MCF 10A (cell line): ENCODE measurements around the gene MYO10. TPM values are rescaled to one million over a fixed set of nuclear protein-coding genes. Genes with fewer than 3 reads are reported as not detected.

Experiments used
- BruUV-seq: library from RNA; stranded (reverse); fragments of 400-500 nt; replicated peaks from 2 replicates; lab custom pipeline; 2021; lab: Mats Ljungman, UMichigan
- CTCF ChIA-PET: fragments of 300-600 bp; sonication (Branson Sonifier 250); formaldehyde crosslinking; extraction: SDS; loops from one replicate; lab custom pipeline; 2021; ENCODE audit warnings: antibody characterized with exemption, inconsistent platforms; lab: Yijun Ruan, JAX
- POLR2A ChIA-PET: fragments of 300-600, 350-650 bp; sonication (Branson Sonifier 250); formaldehyde crosslinking; extraction: SDS; loops from one replicate; lab custom pipeline; 2020; ENCODE audit warnings: antibody characterized with exemption, inconsistent platforms; lab: Yijun Ruan, JAX
- DNase-seq: peaks from one replicate; pipeline ENCODE4 v3.0.0-alpha.2; 2018; ENCODE audit not compliant: unreplicated experiment
- H3K27ac Mint-ChIP-seq: one replicate; pipeline ENCODE4 v1.8.0; 2022; ENCODE audit warnings: mild to moderate bottlenecking, low read depth, mixed read lengths; ENCODE audit not compliant: unreplicated experiment
- H3K27me3 Mint-ChIP-seq: one replicate; pipeline ENCODE4 v1.8.0; 2022; ENCODE audit warnings: mixed read lengths; ENCODE audit not compliant: insufficient read depth, unreplicated experiment
- H3K36me3 Mint-ChIP-seq: one replicate; pipeline ENCODE4 v1.8.0; 2022; ENCODE audit warnings: mild to moderate bottlenecking, moderate library complexity, mixed read lengths; ENCODE audit not compliant: insufficient read depth, unreplicated experiment
- H3K4me1 Mint-ChIP-seq: one replicate; pipeline ENCODE4 v1.8.0; 2022; ENCODE audit warnings: mixed read lengths; ENCODE audit not compliant: insufficient read depth, unreplicated experiment
- H3K4me3 Mint-ChIP-seq: one replicate; pipeline ENCODE4 v1.8.0; 2022; ENCODE audit warnings: mild to moderate bottlenecking, moderate library complexity, mixed read lengths; ENCODE audit not compliant: unreplicated experiment
- H3K9me3 Mint-ChIP-seq: one replicate; pipeline ENCODE4 v1.8.0; 2022; ENCODE audit warnings: mixed read lengths; ENCODE audit not compliant: unreplicated experiment
- intact Hi-C: fragments of 100-400 bp; cut with micrococcal nuclease; formaldehyde crosslinking; loops from 2 replicates; pipeline ENCODE4 v1.14.1; 2022
- total RNA-seq: library from RNA; stranded (reverse); gene quantifications from 2 replicates; pipeline ENCODE4 v1.2.3, GENCODE V29; 2022
- TF ChIP-seq, protein P1 (sequence below): fragments of 200-600 bp; IDR thresholded peaks from one replicate; pipeline ENCODE4 v1.8.0; 2022; ENCODE audit warnings: antibody characterized with exemption, mild to moderate bottlenecking; ENCODE audit not compliant: unreplicated experiment

The MYO10 gene
- total RNA-seq, 1 experiment from 2014 or later: 35.7 TPM

GRCh38 chr5:16756692-16757091 is 179.4 kb downstream of the MYO10 start:
- Mint-ChIP-seq H3K27me3 (no peaks in the 10 kb centered on the region), H3K27ac (no peak overlapping the region), H3K9me3 (no peaks in the 10 kb centered on the region), H3K36me3 (peaks cover 41% of the 10 kb centered on the region), H3K4me3 (no peak overlapping the region), H3K4me1 (no peaks in the 10 kb centered on the region)
- no peak for DNase-seq
- intact Hi-C loops: no loop called here
- ChIA-PET POLR2A (no interaction called here), CTCF (interaction anchor here (0.6 to 3.1 kb wide), 3 partner anchors 10 to 1451 kb away, joined by 4 to 11 read pairs (median 4); no protein-coding TSS in a partner anchor)
- BruUV-seq: no TSS peak
- TF ChIP-seq, protein P1, sequence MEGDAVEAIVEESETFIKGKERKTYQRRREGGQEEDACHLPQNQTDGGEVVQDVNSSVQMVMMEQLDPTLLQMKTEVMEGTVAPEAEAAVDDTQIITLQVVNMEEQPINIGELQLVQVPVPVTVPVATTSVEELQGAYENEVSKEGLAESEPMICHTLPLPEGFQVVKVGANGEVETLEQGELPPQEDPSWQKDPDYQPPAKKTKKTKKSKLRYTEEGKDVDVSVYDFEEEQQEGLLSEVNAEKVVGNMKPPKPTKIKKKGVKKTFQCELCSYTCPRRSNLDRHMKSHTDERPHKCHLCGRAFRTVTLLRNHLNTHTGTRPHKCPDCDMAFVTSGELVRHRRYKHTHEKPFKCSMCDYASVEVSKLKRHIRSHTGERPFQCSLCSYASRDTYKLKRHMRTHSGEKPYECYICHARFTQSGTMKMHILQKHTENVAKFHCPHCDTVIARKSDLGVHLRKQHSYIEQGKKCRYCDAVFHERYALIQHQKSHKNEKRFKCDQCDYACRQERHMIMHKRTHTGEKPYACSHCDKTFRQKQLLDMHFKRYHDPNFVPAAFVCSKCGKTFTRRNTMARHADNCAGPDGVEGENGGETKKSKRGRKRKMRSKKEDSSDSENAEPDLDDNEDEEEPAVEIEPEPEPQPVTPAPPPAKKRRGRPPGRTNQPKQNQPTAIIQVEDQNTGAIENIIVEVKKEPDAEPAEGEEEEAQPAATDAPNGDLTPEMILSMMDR: no peak

DNA sequence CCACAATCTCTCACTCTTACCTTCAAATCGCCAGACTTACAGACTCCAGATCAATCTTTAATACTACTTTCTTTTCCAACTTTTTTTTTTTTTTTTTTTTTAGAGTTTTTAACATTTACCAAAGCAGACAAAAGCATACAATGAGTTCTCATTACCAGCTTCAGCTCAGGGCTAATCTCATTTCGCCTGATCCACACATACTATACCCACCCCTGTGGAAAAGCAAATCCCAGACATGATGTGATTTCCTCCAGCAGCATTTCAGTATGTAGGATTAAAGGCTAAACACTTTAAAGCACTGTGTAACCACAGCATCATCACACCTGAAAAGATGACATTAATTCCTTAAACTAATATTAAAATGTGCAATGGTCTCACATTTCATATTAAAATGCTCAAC is 180.4 kb downstream of the MYO10 start:
- no TSS peak for BruUV-seq
- ChIA-PET CTCF (no interaction called here), POLR2A (interaction anchor here (0.7 kb wide), 1 partner anchor 203 kb away, joined by 3 read pairs; no protein-coding TSS in a partner anchor)
- Mint-ChIP-seq H3K4me1 (no peaks in the 10 kb centered on the region), H3K4me3 (no peak overlapping the region), H3K27ac (no peak overlapping the region), H3K36me3 (peaks cover 40% of the 10 kb centered on the region), H3K9me3 (no peaks in the 10 kb centered on the region), H3K27me3 (no peaks in the 10 kb centered on the region)
- TF ChIP-seq, protein P1: no peak
- intact Hi-C loops: no loop called here
- DNase-seq: no peak

- TF ChIP-seq, protein P1: no peak
- no peak overlapping the region for H3K27ac Mint-ChIP-seq
- POLR2A ChIA-PET: interaction anchor here (0.7 kb wide), 1 partner anchor 33 kb away, joined by 3 read pairs; no protein-coding TSS in a partner anchor
Measured at GRCh38 chr5:16754601-16755000, 181.5 kb downstream of the MYO10 start.

DNA sequence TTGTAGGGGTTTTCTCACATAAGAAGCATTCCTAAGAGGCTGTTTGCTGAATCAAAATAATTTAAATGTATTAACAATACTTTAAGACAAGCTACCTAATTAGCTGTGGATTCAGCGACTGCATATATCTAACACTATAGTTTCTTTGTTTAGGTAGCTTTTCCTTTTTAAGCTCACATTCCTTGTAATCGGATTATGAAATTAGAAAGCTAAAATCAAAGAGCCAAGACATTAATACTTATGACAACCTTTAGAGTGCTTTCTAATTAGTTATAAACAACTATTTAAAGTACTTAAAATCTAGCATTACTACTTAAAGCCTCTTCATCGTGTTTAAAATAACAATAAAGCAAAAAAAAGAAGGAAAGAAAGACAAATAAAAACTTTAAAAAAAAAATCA is 182.0 kb downstream of the MYO10 start:
- TF ChIP-seq, protein P1: no peak
- ChIA-PET CTCF (interaction anchor here (1.2 to 2.5 kb wide), 2 partner anchors 379 to 436 kb away, joined by 4 to 7 read pairs; no protein-coding TSS in a partner anchor), POLR2A (interaction anchor here (0.7 kb wide), 1 partner anchor 32 kb away, joined by 3 read pairs; no protein-coding TSS in a partner anchor)
- H3K9me3 Mint-ChIP-seq: no peaks in the 10 kb centered on the region
- no peak overlapping the region for H3K27ac Mint-ChIP-seq
- DNase-seq: no peak
- H3K36me3 Mint-ChIP-seq: peaks cover 35% of the 10 kb centered on the region
- intact Hi-C loops: no loop called here
- H3K27me3 Mint-ChIP-seq: no peaks in the 10 kb centered on the region
- no peaks in the 10 kb centered on the region for H3K4me1 Mint-ChIP-seq
- no TSS peak for BruUV-seq
- H3K4me3 Mint-ChIP-seq: no peak overlapping the region

More at GRCh38 chr5:16754601-16755000, 181.5 kb downstream of the MYO10 start:
- no peak for DNase-seq
- no TSS peak for BruUV-seq
- Mint-ChIP-seq H3K36me3 (peaks cover 40% of the 10 kb centered on the region), H3K9me3 (no peaks in the 10 kb centered on the region), H3K4me1 (no peaks in the 10 kb centered on the region), H3K4me3 (no peak overlapping the region), H3K27me3 (no peaks in the 10 kb centered on the region)
- intact Hi-C loops: no loop called here
- CTCF ChIA-PET: interaction anchor here (0.6 to 2.5 kb wide), 5 partner anchors 13 to 449 kb away, joined by 3 to 7 read pairs (median 4); no protein-coding TSS in a partner anchor
